ENCODE measurements around the gene PIP4P1.

PIP4P1 gene

DNA sequence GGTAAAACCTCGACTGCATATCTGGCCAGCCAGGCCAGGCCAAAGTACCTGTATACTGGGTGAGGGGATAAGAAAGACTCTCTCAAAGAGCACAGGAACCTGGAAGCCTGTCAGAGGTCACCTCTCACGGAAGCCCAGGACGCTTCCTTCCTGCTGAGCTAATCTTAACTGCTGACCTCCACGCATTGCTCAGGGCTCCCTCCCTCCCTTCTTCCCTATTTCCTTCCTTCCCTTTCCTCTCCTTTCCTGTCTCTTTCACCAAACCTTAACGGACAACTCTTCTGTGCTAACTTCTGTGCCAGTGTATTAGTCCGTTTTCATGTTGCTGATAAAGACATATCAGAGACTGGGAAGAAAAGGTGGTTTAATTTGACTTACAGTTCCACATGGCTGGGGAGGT lies 29.3 kb upstream of the PIP4P1 start:
- H3K4me3 ChIP-seq (ENCODE audit: low read depth, low read length), result no peak overlapping the region
- H3K27me3 ChIP-seq (replicated peaks), result no peaks in the 10 kb centered on the region
- no peak for DNase-seq
- H3K36me3 ChIP-seq (replicated peaks), result no peaks in the 10 kb centered on the region
- H3K27ac ChIP-seq, result no peak overlapping the region
- in situ Hi-C loops (cut with HindIII; ENCODE audit: low pct_ligation_motif_present, low sequenced_read_pairs), result no loop called here
- TF ChIP-seq, protein P1, sequence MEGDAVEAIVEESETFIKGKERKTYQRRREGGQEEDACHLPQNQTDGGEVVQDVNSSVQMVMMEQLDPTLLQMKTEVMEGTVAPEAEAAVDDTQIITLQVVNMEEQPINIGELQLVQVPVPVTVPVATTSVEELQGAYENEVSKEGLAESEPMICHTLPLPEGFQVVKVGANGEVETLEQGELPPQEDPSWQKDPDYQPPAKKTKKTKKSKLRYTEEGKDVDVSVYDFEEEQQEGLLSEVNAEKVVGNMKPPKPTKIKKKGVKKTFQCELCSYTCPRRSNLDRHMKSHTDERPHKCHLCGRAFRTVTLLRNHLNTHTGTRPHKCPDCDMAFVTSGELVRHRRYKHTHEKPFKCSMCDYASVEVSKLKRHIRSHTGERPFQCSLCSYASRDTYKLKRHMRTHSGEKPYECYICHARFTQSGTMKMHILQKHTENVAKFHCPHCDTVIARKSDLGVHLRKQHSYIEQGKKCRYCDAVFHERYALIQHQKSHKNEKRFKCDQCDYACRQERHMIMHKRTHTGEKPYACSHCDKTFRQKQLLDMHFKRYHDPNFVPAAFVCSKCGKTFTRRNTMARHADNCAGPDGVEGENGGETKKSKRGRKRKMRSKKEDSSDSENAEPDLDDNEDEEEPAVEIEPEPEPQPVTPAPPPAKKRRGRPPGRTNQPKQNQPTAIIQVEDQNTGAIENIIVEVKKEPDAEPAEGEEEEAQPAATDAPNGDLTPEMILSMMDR (IDR thresholded peaks at IDR 0.05; ENCODE audit: low read depth, low read length, missing control alignments), result no peak

DNA sequence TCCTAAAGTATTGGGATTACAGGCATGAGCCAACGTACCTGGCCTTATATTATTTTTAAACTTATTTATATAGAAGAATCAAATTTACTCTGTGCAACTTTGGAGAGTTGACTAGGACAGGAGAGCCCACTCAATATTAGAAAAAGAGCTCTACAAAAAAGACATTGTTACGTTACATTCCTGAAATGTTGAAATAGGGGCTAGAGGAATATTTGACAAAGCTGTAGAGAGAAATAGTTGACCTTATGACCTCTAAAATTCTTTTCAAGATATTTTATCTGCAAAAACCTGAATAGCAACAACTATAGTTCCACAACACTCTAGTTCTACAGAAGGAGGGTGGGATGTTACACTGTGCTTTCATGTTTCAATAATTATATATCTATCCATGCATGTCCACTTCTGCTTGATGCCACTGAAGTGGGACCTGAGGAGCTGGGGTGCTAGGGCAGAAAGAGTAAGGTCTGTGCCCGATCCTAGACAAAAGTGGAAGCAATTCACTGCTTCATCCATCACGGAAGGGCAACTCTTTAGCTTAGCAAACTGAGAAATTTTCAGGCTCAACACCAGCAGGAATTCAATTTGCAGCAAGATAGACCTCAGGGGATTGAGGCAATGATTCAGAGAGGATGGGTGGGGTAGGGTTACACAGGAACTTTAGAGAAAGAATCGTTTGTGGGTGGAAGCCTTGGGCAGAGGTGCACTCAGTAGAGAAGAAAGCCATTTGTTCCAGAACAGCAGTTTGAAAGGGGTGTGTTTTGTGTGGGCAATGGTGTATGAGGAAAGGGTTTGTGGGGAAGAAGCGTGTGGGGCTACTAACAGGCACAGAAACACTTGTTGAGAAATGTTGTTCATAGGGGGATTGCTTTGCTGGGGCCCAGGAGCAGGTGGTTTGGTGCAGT lies 28.1 kb upstream of the PIP4P1 start:
- H3K27ac ChIP-seq, result no peak overlapping the region
- H3K27me3 ChIP-seq (replicated peaks), result no peaks in the 10 kb centered on the region
- H3K36me3 ChIP-seq (replicated peaks), result no peaks in the 10 kb centered on the region
- no peak for DNase-seq
- H3K4me3 ChIP-seq (ENCODE audit: low read depth, low read length), result no peak overlapping the region
- in situ Hi-C loops (cut with HindIII; ENCODE audit: low pct_ligation_motif_present, low sequenced_read_pairs), result no loop called here
- TF ChIP-seq, protein P1 (IDR thresholded peaks at IDR 0.05; ENCODE audit: low read depth, low read length, missing control alignments), result no peak

DNA sequence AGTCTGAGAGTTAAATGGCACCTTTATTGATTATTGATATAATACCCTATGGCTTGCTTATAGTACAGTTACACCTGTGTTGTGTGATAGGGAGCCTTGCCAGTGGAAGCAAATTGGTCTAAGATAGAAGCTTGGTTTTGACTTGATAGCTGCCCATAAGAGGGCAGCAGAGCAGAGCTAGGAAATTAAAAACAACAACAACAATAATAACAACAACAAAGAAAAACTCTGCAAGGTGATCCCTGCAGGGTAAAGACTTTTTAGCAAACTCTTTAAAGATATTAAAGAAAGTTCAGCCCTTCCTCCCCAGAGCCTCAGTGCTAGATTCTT lies 26.1 kb upstream of the PIP4P1 start:
- no peak overlapping the region for H3K27ac ChIP-seq
- no peaks in the 10 kb centered on the region for H3K36me3 ChIP-seq (replicated peaks)
- TF ChIP-seq, protein P1 (IDR thresholded peaks at IDR 0.05; ENCODE audit: low read depth, low read length, missing control alignments), result no peak
- in situ Hi-C loops (cut with HindIII; ENCODE audit: low pct_ligation_motif_present, low sequenced_read_pairs), result no loop called here
- H3K4me3 ChIP-seq (ENCODE audit: low read depth, low read length), result no peak overlapping the region
- no peaks in the 10 kb centered on the region for H3K27me3 ChIP-seq (replicated peaks)
- DNase-seq, result no peak

DNA sequence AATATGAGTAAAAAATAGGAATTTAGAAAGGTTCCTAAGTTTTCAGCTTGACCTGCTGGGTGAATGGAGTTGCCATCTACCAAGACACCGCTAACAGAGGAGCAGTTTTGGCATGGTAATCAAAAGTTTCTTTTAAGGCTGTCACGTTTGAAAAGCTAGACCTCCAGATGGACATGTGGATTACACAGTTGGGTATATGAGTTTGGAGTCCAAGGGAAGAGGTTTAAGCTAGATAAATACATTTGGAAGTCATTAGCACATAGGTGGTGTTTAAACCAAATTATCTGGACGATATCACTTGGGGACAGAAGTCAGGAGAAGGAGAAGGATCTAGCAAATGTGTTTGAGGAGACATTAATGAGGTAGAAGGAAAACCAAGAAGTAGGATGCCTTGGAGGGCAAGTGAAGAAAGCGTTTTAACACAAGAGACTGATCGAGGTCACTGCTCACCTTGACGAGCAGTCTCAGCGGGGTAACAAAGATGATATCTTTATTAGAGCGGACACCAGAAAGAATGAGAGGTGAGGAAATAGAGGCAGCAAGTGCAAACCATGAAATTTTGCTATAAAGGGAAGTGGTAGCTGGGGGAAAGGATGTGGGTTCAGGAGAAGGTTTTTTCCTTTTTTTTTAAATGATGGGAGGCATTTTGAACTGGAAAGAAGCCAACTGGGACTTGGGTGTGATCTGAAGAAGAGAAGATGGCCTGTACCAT lies 25.6 kb upstream of the PIP4P1 start:
- no peak for DNase-seq
- in situ Hi-C loops (cut with HindIII; ENCODE audit: low pct_ligation_motif_present, low sequenced_read_pairs), result no loop called here
- Histone ChIP-seq H3K36me3 (replicated peaks) (no peaks in the 10 kb centered on the region), H3K27me3 (replicated peaks) (no peaks in the 10 kb centered on the region), H3K4me3 (ENCODE audit: low read depth, low read length) (no peak overlapping the region), H3K27ac (no peak overlapping the region)
- TF ChIP-seq, protein P1 (IDR thresholded peaks at IDR 0.05; ENCODE audit: low read depth, low read length, missing control alignments), result no peak

DNA sequence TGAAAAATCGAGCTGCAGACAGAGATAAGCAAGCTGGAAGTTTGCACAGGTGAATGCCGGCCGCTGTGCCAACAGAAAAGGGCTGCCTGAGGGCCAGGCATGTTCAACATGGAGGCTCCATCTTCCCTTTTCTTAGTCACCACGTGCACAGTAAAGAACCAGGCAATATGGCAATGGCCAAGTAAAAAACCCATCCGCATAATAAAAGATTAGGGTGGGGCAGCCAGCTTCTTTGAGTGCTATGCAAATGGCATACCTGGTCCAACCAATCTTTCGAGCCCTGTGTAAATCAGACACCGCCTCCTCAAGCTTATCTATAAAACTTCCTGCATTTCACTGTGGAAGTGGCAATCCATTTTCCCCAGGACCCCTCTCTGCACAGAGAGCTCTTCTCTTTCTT lies 24.7 kb upstream of the PIP4P1 start:
- Histone ChIP-seq H3K4me3 (ENCODE audit: low read depth, low read length) (no peak overlapping the region), H3K27me3 (replicated peaks) (no peaks in the 10 kb centered on the region), H3K27ac (no peak overlapping the region), H3K36me3 (replicated peaks) (no peaks in the 10 kb centered on the region)
- in situ Hi-C loops (cut with HindIII; ENCODE audit: low pct_ligation_motif_present, low sequenced_read_pairs), result no loop called here
- TF ChIP-seq, protein P1 (IDR thresholded peaks at IDR 0.05; ENCODE audit: low read depth, low read length, missing control alignments), result no peak
- DNase-seq, result no peak

Data from brain microvascular endothelial cell (primary cell).